Duodenal mucosa (tissue), 2 donors: ENCODE results near the gene SYNGR1.

Experiments
- H3K27ac ChIP-seq: one replicate; pipeline ENCODE4 v1.7.0; 2013; ENCODE audit warnings: low read depth, low read length
- H3K27me3 ChIP-seq, 2 donors: one replicate each; pipeline ENCODE4 v1.7.0; 2013; ENCODE audit warnings: low read length in 2 of 2, control low read depth in 1 of 2; ENCODE audit not compliant: insufficient read depth in 2 of 2, control insufficient read depth in 1 of 2
- H3K36me3 ChIP-seq, 2 donors: one replicate each; pipeline ENCODE4 v1.7.0; 2013; ENCODE audit warnings: low read length in 2 of 2, control low read depth in 1 of 2; ENCODE audit not compliant: insufficient read depth in 2 of 2, control insufficient read depth in 1 of 2
- H3K4me1 ChIP-seq, 2 donors: one replicate each; pipeline ENCODE4 v1.7.0; 2013; ENCODE audit warnings: low read length in 2 of 2, control low read depth in 1 of 2; ENCODE audit not compliant: insufficient read depth in 2 of 2, control insufficient read depth in 1 of 2
- H3K4me3 ChIP-seq, 2 donors: one replicate each; pipeline ENCODE4 v1.7.0; 2013; ENCODE audit warnings: low read length in 2 of 2, low read depth in 1 of 2
- H3K9ac ChIP-seq, 2 donors: one replicate each; pipeline ENCODE4 v1.7.0; 2013; ENCODE audit warnings: low read length in 2 of 2, low read depth in 1 of 2
- H3K9me3 ChIP-seq, 2 donors: one replicate each; pipeline ENCODE4 v1.7.0; 2013; ENCODE audit warnings: low read length in 2 of 2, control low read depth in 1 of 2; ENCODE audit not compliant: control insufficient read depth in 1 of 2

SYNGR1 gene

GRCh38 chr22:39359659-39360195, 9.9 kb downstream of the SYNGR1 start:
- no peaks in the 10 kb centered on the region for H3K27me3 ChIP-seq
- H3K27ac ChIP-seq: no peak overlapping the region
- H3K9ac ChIP-seq: no peak overlapping the region
- H3K9me3 ChIP-seq: no peaks in the 10 kb centered on the region
- H3K36me3 ChIP-seq: no peaks in the 10 kb centered on the region
- no peak overlapping the region for H3K4me3 ChIP-seq
- H3K4me1 ChIP-seq: no peaks in the 10 kb centered on the region

GRCh38 chr22:39360242-39360641, 10.5 kb downstream of the SYNGR1 start:
- Histone ChIP-seq H3K27me3 (no peaks in the 10 kb centered on the region), H3K27ac (no peak overlapping the region), H3K4me3 (no peak overlapping the region), H3K4me1 (no peaks in the 10 kb centered on the region), H3K36me3 (no peaks in the 10 kb centered on the region), H3K9me3 (no peaks in the 10 kb centered on the region), H3K9ac (no peak overlapping the region)

GRCh38 chr22:39360674-39361413, 11.1 kb downstream of the SYNGR1 start:
- Histone ChIP-seq H3K36me3 (no peaks in the 10 kb centered on the region), H3K27me3 (no peaks in the 10 kb centered on the region), H3K27ac (no peak overlapping the region), H3K9me3 (no peaks in the 10 kb centered on the region), H3K4me1 (no peaks in the 10 kb centered on the region), H3K4me3 (no peak overlapping the region), H3K9ac (no peak overlapping the region)

GRCh38 chr22:39361496-39361895, 11.7 kb downstream of the SYNGR1 start:
- Histone ChIP-seq H3K27ac (no peak overlapping the region), H3K9me3 (no peaks in the 10 kb centered on the region), H3K27me3 (no peaks in the 10 kb centered on the region), H3K9ac (no peak overlapping the region), H3K36me3 (no peaks in the 10 kb centered on the region), H3K4me1 (no peaks in the 10 kb centered on the region), H3K4me3 (no peak overlapping the region)

- no peaks in the 10 kb centered on the region for H3K27me3 ChIP-seq
- H3K4me1 ChIP-seq: no peaks in the 10 kb centered on the region
- no peak overlapping the region for H3K4me3 ChIP-seq
- H3K9me3 ChIP-seq: no peaks in the 10 kb centered on the region
- H3K9ac ChIP-seq: no peak overlapping the region
- H3K36me3 ChIP-seq: no peaks in the 10 kb centered on the region
- no peak overlapping the region for H3K27ac ChIP-seq
Observed at GRCh38 chr22:39362271-39362670, 12.5 kb downstream of the SYNGR1 start.

GRCh38 chr22:39362932-39363331, 13.1 kb downstream of the SYNGR1 start:
- H3K4me1 ChIP-seq: no peaks in the 10 kb centered on the region
- H3K9ac ChIP-seq: no peak overlapping the region

GRCh38 chr22:39363751-39364515, 14.1 kb downstream of the SYNGR1 start:
- Histone ChIP-seq H3K9me3 (no peaks in the 10 kb centered on the region), H3K27ac (no peak overlapping the region), H3K9ac (no peak overlapping the region), H3K4me3 (no peak overlapping the region), H3K27me3 (no peaks in the 10 kb centered on the region), H3K36me3 (no peaks in the 10 kb centered on the region), H3K4me1 (no peaks in the 10 kb centered on the region)

More at GRCh38 chr22:39362932-39363331, 13.1 kb downstream of the SYNGR1 start:
- no peaks in the 10 kb centered on the region for H3K27me3 ChIP-seq
- H3K36me3 ChIP-seq: no peaks in the 10 kb centered on the region
- H3K9me3 ChIP-seq: no peaks in the 10 kb centered on the region
- H3K4me3 ChIP-seq: no peak overlapping the region
- no peak overlapping the region for H3K27ac ChIP-seq

- Histone ChIP-seq H3K27ac (no peak overlapping the region), H3K4me3 (no peak overlapping the region), H3K36me3 (no peaks in the 10 kb centered on the region), H3K9ac (no peak overlapping the region), H3K9me3 (no peaks in the 10 kb centered on the region), H3K4me1 (no peaks in the 10 kb centered on the region), H3K27me3 (no peaks in the 10 kb centered on the region)
Observed at GRCh38 chr22:39364714-39365491, 15.1 kb downstream of the SYNGR1 start.

- H3K27me3 ChIP-seq: no peaks in the 10 kb centered on the region
- H3K9ac ChIP-seq: no peak overlapping the region
- H3K27ac ChIP-seq: no peak overlapping the region
- H3K36me3 ChIP-seq: no peaks in the 10 kb centered on the region
- no peaks in the 10 kb centered on the region for H3K9me3 ChIP-seq
- H3K4me1 ChIP-seq: no peaks in the 10 kb centered on the region
- H3K4me3 ChIP-seq: no peak overlapping the region
Observed at GRCh38 chr22:39365492-39365780, 15.6 kb downstream of the SYNGR1 start.

- no peak overlapping the region for H3K9ac ChIP-seq
- H3K27ac ChIP-seq: no peak overlapping the region
- H3K9me3 ChIP-seq: peaks cover 0 to 5% of the 10 kb centered on the region in 2 donors
- H3K36me3 ChIP-seq: no peaks in the 10 kb centered on the region
- H3K4me3 ChIP-seq: no peak overlapping the region
- no peaks in the 10 kb centered on the region for H3K27me3 ChIP-seq
- no peaks in the 10 kb centered on the region for H3K4me1 ChIP-seq
Observed at GRCh38 chr22:39367035-39367434, 17.2 kb downstream of the SYNGR1 start.
